Activated naive CD4-positive, alpha-beta T cell treated with anti-CD3 and anti-CD28 coated beads for 36 hours (primary cell): ENCODE results near the gene LRRC8C. TPM values are rescaled to one million over a fixed set of nuclear protein-coding genes. Genes with fewer than 3 reads are reported as not detected.

Source experiments
- CTCF ChIA-PET: fragments of 350-600 bp; sonication (Branson Sonifier 250); formaldehyde crosslinking; loops from one replicate; lab custom pipeline; 2021; ENCODE audit warnings: antibody characterized with exemption; lab: Charles Lee
- DNase-seq: peaks from one replicate; pipeline ENCODE4 v3.0.0-alpha.2; 2020
- H3K27ac Mint-ChIP-seq: one replicate; pipeline ENCODE4 v1.8.0; 2021; ENCODE audit warnings: mild to moderate bottlenecking, mixed read lengths
- H3K27me3 Mint-ChIP-seq: one replicate; pipeline ENCODE4 v1.8.0; 2021; ENCODE audit warnings: low read depth, mixed read lengths
- H3K36me3 Mint-ChIP-seq: one replicate; pipeline ENCODE4 v1.8.0; 2021; ENCODE audit warnings: low read depth, mixed read lengths
- H3K4me1 Mint-ChIP-seq: one replicate; pipeline ENCODE4 v1.8.0; 2021; ENCODE audit warnings: low read depth, mixed read lengths
- H3K4me3 Mint-ChIP-seq: one replicate; pipeline ENCODE4 v1.8.0; 2021; ENCODE audit warnings: mild to moderate bottlenecking, moderate library complexity, mixed read lengths
- H3K9me3 Mint-ChIP-seq: one replicate; pipeline ENCODE4 v1.8.0; 2021; ENCODE audit warnings: mixed read lengths
- intact Hi-C: fragments of 100-400 bp; cut with micrococcal nuclease; formaldehyde crosslinking; loops from one replicate; pipeline ENCODE4 v1.15.1; 2023
- total RNA-seq, 2 experiments: library from RNA; stranded (reverse); gene quantifications; one replicate each; pipeline ENCODE4 v1.2.3, GENCODE V29; 2021

The LRRC8C gene
- total RNA-seq, 2 experiments from 2014 or later = 13.6 TPM

GRCh38 chr1:89712420-89712819 lies 79.5 kb downstream of the LRRC8C start:
- Mint-ChIP-seq H3K4me1 (peaks cover 23% of the 10 kb centered on the region), H3K27ac (no peak overlapping the region), H3K4me3 (no peak overlapping the region), H3K9me3 (no peaks in the 10 kb centered on the region), H3K27me3 (no peaks in the 10 kb centered on the region), H3K36me3 (peaks cover 46% of the 10 kb centered on the region)
- no peak for DNase-seq
- CTCF ChIA-PET = interaction anchor here (0.5 to 2.0 kb wide), 3 partner anchors 51 to 333 kb away, joined by 3 to 11 read pairs (median 3); no protein-coding TSS in a partner anchor
- intact Hi-C loops = no loop called here

GRCh38 chr1:89715677-89716076 lies 82.8 kb downstream of the LRRC8C start:
- Mint-ChIP-seq H3K4me1 (peaks cover 51% of the 10 kb centered on the region), H3K27ac (no peak overlapping the region)
- CTCF ChIA-PET = no interaction called here

GRCh38 chr1:89719502-89720306 lies 86.8 kb downstream of the LRRC8C start:
- H3K36me3 Mint-ChIP-seq = peaks cover 12% of the 10 kb centered on the region
- H3K4me1 Mint-ChIP-seq = peaks cover 86% of the 10 kb centered on the region
- DNase-seq = peak; percentile 28

More at GRCh38 chr1:89715677-89716076, 82.8 kb downstream of the LRRC8C start:
- intact Hi-C loops = no loop called here
- H3K36me3 Mint-ChIP-seq = peaks cover 31% of the 10 kb centered on the region
- no peaks in the 10 kb centered on the region for H3K9me3 Mint-ChIP-seq
- H3K4me3 Mint-ChIP-seq = no peak overlapping the region
- no peaks in the 10 kb centered on the region for H3K27me3 Mint-ChIP-seq
- DNase-seq = no peak

GRCh38 chr1:89720839-89721238 lies 87.9 kb downstream of the LRRC8C start:
- DNase-seq = no peak
- Mint-ChIP-seq H3K9me3 (peaks cover 2% of the 10 kb centered on the region), H3K27ac (peak overlapping the region; percentile 81), H3K36me3 (peaks cover 8% of the 10 kb centered on the region), H3K27me3 (no peaks in the 10 kb centered on the region), H3K4me1 (peaks cover 90% of the 10 kb centered on the region), H3K4me3 (no peak overlapping the region)
- intact Hi-C loops = loop anchor here (5.0 kb wide), 1 partner anchor 424 kb away; no protein-coding TSS in a partner anchor
- CTCF ChIA-PET = interaction anchor here (0.6 to 3.8 kb wide), 13 partner anchors 14 to 998 kb away, joined by 3 to 33 read pairs (median 5); no protein-coding TSS in a partner anchor

More at GRCh38 chr1:89719502-89720306, 86.8 kb downstream of the LRRC8C start:
- CTCF ChIA-PET = interaction anchor here (0.6 to 3.8 kb wide), 28 partner anchors 10 to 722 kb away, joined by 3 to 33 read pairs (median 4); partner anchors contain the start of gene LRRC8C
- Mint-ChIP-seq H3K27me3 (no peaks in the 10 kb centered on the region), H3K4me3 (peak overlapping the region; percentile 26), H3K27ac (peak overlapping the region; percentile 95), H3K9me3 (peaks cover 2% of the 10 kb centered on the region)
- intact Hi-C loops = loop anchor here (1.0 to 5.0 kb wide), 17 partner anchors 20 to 678 kb away; partner anchors contain the start of gene LRRC8B

GRCh38 chr1:89721351-89721750 lies 88.4 kb downstream of the LRRC8C start:
- H3K4me3 Mint-ChIP-seq = no peak overlapping the region
- CTCF ChIA-PET = interaction anchor here (0.6 to 3.8 kb wide), 7 partner anchors 15 to 175 kb away, joined by 3 to 33 read pairs (median 4); no protein-coding TSS in a partner anchor
- intact Hi-C loops = loop anchor here (5.0 kb wide), 1 partner anchor 424 kb away; no protein-coding TSS in a partner anchor
- peak; percentile 43 for DNase-seq
- peaks cover 2% of the 10 kb centered on the region for H3K9me3 Mint-ChIP-seq
- peaks cover 10% of the 10 kb centered on the region for H3K36me3 Mint-ChIP-seq
- no peaks in the 10 kb centered on the region for H3K27me3 Mint-ChIP-seq
- peaks cover 93% of the 10 kb centered on the region for H3K4me1 Mint-ChIP-seq
- H3K27ac Mint-ChIP-seq = peak overlapping the region; percentile 81

- H3K9me3 Mint-ChIP-seq = peaks cover 2% of the 10 kb centered on the region
- intact Hi-C loops = loop anchor here (5.0 kb wide), 1 partner anchor 426 kb away; no protein-coding TSS in a partner anchor
- H3K4me1 Mint-ChIP-seq = peaks cover 91% of the 10 kb centered on the region
- peak overlapping the region; percentile 96 for H3K27ac Mint-ChIP-seq
- no peak for DNase-seq
- peaks cover 13% of the 10 kb centered on the region for H3K36me3 Mint-ChIP-seq
- CTCF ChIA-PET = interaction anchor here (0.7 to 2.2 kb wide), 3 partner anchors 34 to 58 kb away, joined by 3 to 11 read pairs (median 4); no protein-coding TSS in a partner anchor
- no peaks in the 10 kb centered on the region for H3K27me3 Mint-ChIP-seq
- no peak overlapping the region for H3K4me3 Mint-ChIP-seq
Measured at GRCh38 chr1:89723144-89723543, 90.2 kb downstream of the LRRC8C start.

- Mint-ChIP-seq H3K4me3 (no peak overlapping the region), H3K4me1 (peaks cover 92% of the 10 kb centered on the region), H3K27me3 (no peaks in the 10 kb centered on the region), H3K9me3 (peaks cover 3% of the 10 kb centered on the region), H3K27ac (peak overlapping the region; percentile 96), H3K36me3 (peaks cover 16% of the 10 kb centered on the region)
- no peak for DNase-seq
- intact Hi-C loops = loop anchor here (1.0 to 5.0 kb wide), 8 partner anchors 15 to 525 kb away; partner anchors contain the start of gene GBP4
- CTCF ChIA-PET = interaction anchor here (0.7 to 2.2 kb wide), 3 partner anchors 33 to 57 kb away, joined by 3 to 11 read pairs (median 4); no protein-coding TSS in a partner anchor
Measured at GRCh38 chr1:89723863-89724262, 90.9 kb downstream of the LRRC8C start.

GRCh38 chr1:89724369-89725010 lies 91.6 kb downstream of the LRRC8C start:
- Mint-ChIP-seq H3K27me3 (no peaks in the 10 kb centered on the region), H3K36me3 (peaks cover 14% of the 10 kb centered on the region), H3K9me3 (peaks cover 3% of the 10 kb centered on the region), H3K27ac (peak overlapping the region; percentile 96), H3K4me1 (peaks cover 88% of the 10 kb centered on the region), H3K4me3 (peak overlapping the region; percentile 50)
- intact Hi-C loops = loop anchor here (1.0 to 5.0 kb wide), 9 partner anchors 9 to 526 kb away; partner anchors contain the start of gene GBP4
- CTCF ChIA-PET = interaction anchor here (1.2 to 2.2 kb wide), 2 partner anchors 38 to 65 kb away, joined by 3 to 11 read pairs; no protein-coding TSS in a partner anchor
- peak; percentile 83 for DNase-seq

GRCh38 chr1:89725011-89725370 lies 92.1 kb downstream of the LRRC8C start:
- CTCF ChIA-PET = interaction anchor here (1.2 to 2.2 kb wide), 2 partner anchors 38 to 65 kb away, joined by 3 to 11 read pairs; no protein-coding TSS in a partner anchor
- no peaks in the 10 kb centered on the region for H3K27me3 Mint-ChIP-seq
- peak overlapping the region; percentile 96 for H3K27ac Mint-ChIP-seq
- intact Hi-C loops = loop anchor here (1.0 to 2.0 kb wide), 2 partner anchors 8 to 526 kb away; partner anchors contain the start of gene GBP4
- H3K4me3 Mint-ChIP-seq = peak overlapping the region; percentile 50
- H3K4me1 Mint-ChIP-seq = peaks cover 83% of the 10 kb centered on the region
- H3K9me3 Mint-ChIP-seq = peaks cover 3% of the 10 kb centered on the region
- H3K36me3 Mint-ChIP-seq = peaks cover 14% of the 10 kb centered on the region
- DNase-seq = no peak

- CTCF ChIA-PET = interaction anchor here (1.0 to 1.2 kb wide), 2 partner anchors 66 to 121 kb away, joined by 3 read pairs; no protein-coding TSS in a partner anchor
- Mint-ChIP-seq H3K9me3 (peaks cover 3% of the 10 kb centered on the region), H3K4me1 (peaks cover 77% of the 10 kb centered on the region), H3K27ac (peak overlapping the region; percentile 96), H3K4me3 (no peak overlapping the region), H3K27me3 (no peaks in the 10 kb centered on the region), H3K36me3 (peaks cover 14% of the 10 kb centered on the region)
- intact Hi-C loops = loop anchor here (1.0 to 2.0 kb wide), 2 partner anchors 8 to 527 kb away; partner anchors contain the start of gene GBP4
- no peak for DNase-seq
Measured at GRCh38 chr1:89725631-89726030, 92.7 kb downstream of the LRRC8C start.

GRCh38 chr1:89727517-89728312 lies 94.8 kb downstream of the LRRC8C start:
- Mint-ChIP-seq H3K27me3 (no peaks in the 10 kb centered on the region), H3K4me3 (no peak overlapping the region), H3K9me3 (peaks cover 3% of the 10 kb centered on the region), H3K27ac (no peak overlapping the region), H3K36me3 (peaks cover 13% of the 10 kb centered on the region), H3K4me1 (peaks cover 78% of the 10 kb centered on the region)
- intact Hi-C loops = no loop called here
- no peak for DNase-seq
- CTCF ChIA-PET = interaction anchor here (1.3 to 3.0 kb wide), 3 partner anchors 35 to 111 kb away, joined by 5 to 12 read pairs (median 9); partner anchors contain the start of gene LRRC8C
